Trophoblast cell (in vitro differentiated cells and primary cell): ENCODE data around the gene UBN2.

Experiments used
- DNase-seq, 2 donors: peaks; one replicate each; pipeline ENCODE4 v3.0.0-alpha.2; 2016
- H2AFZ ChIP-seq: 2 replicates; pipeline ENCODE4 v1.6.1; 2013; ENCODE audit warnings: low read length, moderate library complexity, mild to moderate bottlenecking; ENCODE audit not compliant: insufficient read depth, poor library complexity
- H2AK5ac ChIP-seq: 2 replicates; pipeline ENCODE4 v1.6.1; 2013; ENCODE audit warnings: mild to moderate bottlenecking, low read length
- H2BK120ac ChIP-seq: 2 replicates; pipeline ENCODE4 v1.6.1; 2013; ENCODE audit warnings: low read length, mild to moderate bottlenecking, moderate library complexity; ENCODE audit not compliant: insufficient read depth, poor library complexity
- H2BK12ac ChIP-seq: 2 replicates; pipeline ENCODE4 v1.6.1; 2013; ENCODE audit warnings: mild to moderate bottlenecking, low read length, moderate library complexity
- H2BK5ac ChIP-seq: 2 replicates; pipeline ENCODE4 v1.6.1; 2013; ENCODE audit warnings: low read length, low read depth, moderate library complexity, mild to moderate bottlenecking; ENCODE audit not compliant: poor library complexity
- H3K14ac ChIP-seq: 2 replicates; pipeline ENCODE4 v1.6.1; 2013; ENCODE audit warnings: mild to moderate bottlenecking, low read length
- H3K18ac ChIP-seq: 2 replicates; pipeline ENCODE4 v1.6.1; 2013; ENCODE audit warnings: mild to moderate bottlenecking, low read length
- H3K23ac ChIP-seq: 2 replicates; pipeline ENCODE4 v1.6.1; 2013; ENCODE audit warnings: low read length
- H3K27ac ChIP-seq: 2 replicates; pipeline ENCODE4 v1.5.1; 2013; ENCODE audit warnings: low read depth, mild to moderate bottlenecking, inconsistent platforms, low read length, moderate library complexity
- H3K27me3 ChIP-seq: 2 replicates; pipeline ENCODE4 v1.6.1; 2013; ENCODE audit warnings: inconsistent platforms, mild to moderate bottlenecking, low read length, moderate library complexity; ENCODE audit not compliant: insufficient read depth
- H3K36me3 ChIP-seq, 2 experiments: 1 replicate in 1 of 2; 2 replicates in 1 of 2; pipeline ENCODE4 v1.6.1; 2013; ENCODE audit warnings: low read length in 2 of 2, mild to moderate bottlenecking in 2 of 2, moderate library complexity in 1 of 2; ENCODE audit not compliant: insufficient read depth in 2 of 2, control insufficient read depth in 1 of 2
- H3K4ac ChIP-seq: 2 replicates; pipeline ENCODE4 v1.6.1; 2013; ENCODE audit warnings: low read depth, mild to moderate bottlenecking, low read length, moderate library complexity
- H3K4me1 ChIP-seq, 2 experiments: 1 replicate in 1 of 2; 2 replicates in 1 of 2; pipeline ENCODE4 v1.6.1; 2013; ENCODE audit warnings: low read length in 2 of 2, mild to moderate bottlenecking in 2 of 2, moderate library complexity in 1 of 2; ENCODE audit not compliant: insufficient read depth in 2 of 2, control insufficient read depth in 1 of 2
- H3K4me2 ChIP-seq: 2 replicates; pipeline ENCODE4 v1.6.1; 2013; ENCODE audit warnings: inconsistent platforms, mild to moderate bottlenecking, low read length, moderate library complexity
- H3K4me3 ChIP-seq: 2 replicates; pipeline ENCODE4 v1.5.1; 2013; ENCODE audit warnings: mild to moderate bottlenecking, low read depth, low read length, inconsistent platforms
- H3K79me1 ChIP-seq: one replicate; pipeline ENCODE4 v1.6.1; 2013; ENCODE audit warnings: low read length
- H3K79me2 ChIP-seq: 2 replicates; pipeline ENCODE4 v1.6.1; 2013; ENCODE audit warnings: low read length, mild to moderate bottlenecking; ENCODE audit not compliant: control insufficient read depth, insufficient read depth, poor library complexity
- H3K9ac ChIP-seq: 2 replicates; pipeline ENCODE4 v1.6.1; 2013; ENCODE audit warnings: mild to moderate bottlenecking, low read length
- H3K9me3 ChIP-seq: 2 replicates; pipeline ENCODE4 v1.6.1; 2013; ENCODE audit warnings: low read depth, mild to moderate bottlenecking, control low read depth, inconsistent platforms, low read length; ENCODE audit not compliant: insufficient read depth
- H4K12ac ChIP-seq: 2 replicates; pipeline ENCODE4 v1.6.1; 2013; ENCODE audit warnings: low read depth, mild to moderate bottlenecking, low read length, moderate library complexity
- H4K8ac ChIP-seq: 2 replicates; pipeline ENCODE4 v1.6.1; 2013; ENCODE audit warnings: low read depth, mild to moderate bottlenecking, low read length, moderate library complexity
- H4K91ac ChIP-seq: one replicate; pipeline ENCODE4 v1.6.1; 2013; ENCODE audit warnings: low read depth, mild to moderate bottlenecking, low read length, moderate library complexity
- WGBS: extraction: QIAGEN DNeasy Blood & Tissue Kit; methylation state at CpG from one replicate; pipeline ENCODE4 v1.1.7; 2013; ENCODE audit warnings: missing lambda C conversion rate; ENCODE audit not compliant: insufficient read length, insufficient coverage; ENCODE audit errors: extremely low coverage; 5-methylcytosine and 5-hydroxymethylcytosine counted together

Gene UBN2

GRCh38 chr7:139242741-139243281 lies 11.8 kb downstream of the UBN2 start:
- no peaks in the 10 kb centered on the region for H3K79me1 ChIP-seq
- no peaks in the 10 kb centered on the region for H3K9me3 ChIP-seq
- H3K27me3 ChIP-seq, result no peaks in the 10 kb centered on the region
- WGBS, result no CpG with 5 or more reads among the region's 1 CpG
- no peak overlapping the region for H2BK120ac ChIP-seq
- no peak overlapping the region for H3K27ac ChIP-seq
- peaks cover 6 to 8% of the 10 kb centered on the region in 2 experiments for H3K36me3 ChIP-seq
- H3K14ac ChIP-seq, result no peak overlapping the region
- H3K4me1 ChIP-seq, result no peaks in the 10 kb centered on the region
- no peak overlapping the region for H4K91ac ChIP-seq
- H3K4me3 ChIP-seq, result no peak overlapping the region
- H4K8ac ChIP-seq, result no peak overlapping the region
- H3K79me2 ChIP-seq, result no peaks in the 10 kb centered on the region
- H3K4ac ChIP-seq, result no peak overlapping the region
- no peak overlapping the region for H3K18ac ChIP-seq
- H3K4me2 ChIP-seq, result no peak overlapping the region
- no peak overlapping the region for H2BK12ac ChIP-seq
- H2AFZ ChIP-seq, result no peak overlapping the region
- peak in 1 of 2 donors; percentile 58 for DNase-seq
- no peak overlapping the region for H4K12ac ChIP-seq
- no peak overlapping the region for H3K9ac ChIP-seq
- H2AK5ac ChIP-seq, result no peak overlapping the region
- H2BK5ac ChIP-seq, result no peak overlapping the region
- H3K23ac ChIP-seq, result no peak overlapping the region

- no peak overlapping the region for H3K4me3 ChIP-seq
- H3K4ac ChIP-seq, result no peak overlapping the region
- no peak overlapping the region for H3K4me2 ChIP-seq
- H3K18ac ChIP-seq, result no peak overlapping the region
- no peak overlapping the region for H2BK120ac ChIP-seq
- no peak overlapping the region for H3K9ac ChIP-seq
- H3K27ac ChIP-seq, result no peak overlapping the region
- no peak overlapping the region for H4K91ac ChIP-seq
- H3K27me3 ChIP-seq, result no peaks in the 10 kb centered on the region
- H2AK5ac ChIP-seq, result no peak overlapping the region
- no peak overlapping the region for H4K12ac ChIP-seq
- H4K8ac ChIP-seq, result no peak overlapping the region
- peaks cover 11 to 15% of the 10 kb centered on the region in 2 experiments for H3K36me3 ChIP-seq
- H3K9me3 ChIP-seq, result no peaks in the 10 kb centered on the region
- peak in 1 of 2 donors; percentile 25 for DNase-seq
- H3K4me1 ChIP-seq, result no peaks in the 10 kb centered on the region
- H3K79me1 ChIP-seq, result no peaks in the 10 kb centered on the region
- no peak overlapping the region for H2AFZ ChIP-seq
- no peak overlapping the region for H3K23ac ChIP-seq
- H3K14ac ChIP-seq, result no peak overlapping the region
- WGBS, result no CpG with 5 or more reads among the region's 1 CpG
- H2BK12ac ChIP-seq, result no peak overlapping the region
- H3K79me2 ChIP-seq, result no peaks in the 10 kb centered on the region
- no peak overlapping the region for H2BK5ac ChIP-seq
These were observed 14.4 kb downstream of the UBN2 start for GRCh38 chr7:139245401-139245800.

GRCh38 chr7:139246494-139246893 lies 15.5 kb downstream of the UBN2 start:
- H3K9me3 ChIP-seq, result no peaks in the 10 kb centered on the region
- no peak overlapping the region for H3K14ac ChIP-seq
- no peak overlapping the region for H3K4me2 ChIP-seq
- H3K4me1 ChIP-seq, result no peaks in the 10 kb centered on the region
- DNase-seq, result no peak
- H3K18ac ChIP-seq, result no peak overlapping the region
- H3K27me3 ChIP-seq, result no peaks in the 10 kb centered on the region
- no peak overlapping the region for H2AFZ ChIP-seq
- no peaks in the 10 kb centered on the region for H3K79me2 ChIP-seq
- H3K4ac ChIP-seq, result no peak overlapping the region
- H4K91ac ChIP-seq, result no peak overlapping the region
- no peak overlapping the region for H4K8ac ChIP-seq
- H3K23ac ChIP-seq, result no peak overlapping the region
- no peak overlapping the region for H2AK5ac ChIP-seq
- no peak overlapping the region for H2BK5ac ChIP-seq
- no peak overlapping the region for H2BK12ac ChIP-seq
- H3K27ac ChIP-seq, result no peak overlapping the region
- no peaks in the 10 kb centered on the region for H3K79me1 ChIP-seq
- no peak overlapping the region for H4K12ac ChIP-seq
- H2BK120ac ChIP-seq, result no peak overlapping the region
- H3K4me3 ChIP-seq, result no peak overlapping the region
- peaks cover 13 to 16% of the 10 kb centered on the region in 2 experiments for H3K36me3 ChIP-seq
- WGBS, result no CpG with 5 or more reads among the region's 5 CpGs
- no peak overlapping the region for H3K9ac ChIP-seq

GRCh38 chr7:139246905-139247304 lies 15.9 kb downstream of the UBN2 start:
- no peak overlapping the region for H4K12ac ChIP-seq
- H3K18ac ChIP-seq, result no peak overlapping the region
- H2BK12ac ChIP-seq, result no peak overlapping the region
- no peak overlapping the region for H4K8ac ChIP-seq
- H3K9ac ChIP-seq, result no peak overlapping the region
- H3K36me3 ChIP-seq, result peaks cover 10 to 17% of the 10 kb centered on the region in 2 experiments
- H2BK120ac ChIP-seq, result no peak overlapping the region
- no CpG with 5 or more reads among the region's 5 CpGs for WGBS
- no peak overlapping the region for H3K4ac ChIP-seq
- H3K79me2 ChIP-seq, result no peaks in the 10 kb centered on the region
- no peak overlapping the region for H3K27ac ChIP-seq
- no peak overlapping the region for H3K4me2 ChIP-seq
- H2BK5ac ChIP-seq, result no peak overlapping the region
- peak in 1 of 2 donors; percentile 22 for DNase-seq
- H2AFZ ChIP-seq, result no peak overlapping the region
- H3K4me3 ChIP-seq, result no peak overlapping the region
- H3K79me1 ChIP-seq, result no peaks in the 10 kb centered on the region
- H3K4me1 ChIP-seq, result no peaks in the 10 kb centered on the region
- H3K14ac ChIP-seq, result no peak overlapping the region
- no peak overlapping the region for H3K23ac ChIP-seq
- H2AK5ac ChIP-seq, result no peak overlapping the region
- H4K91ac ChIP-seq, result no peak overlapping the region
- H3K9me3 ChIP-seq, result no peaks in the 10 kb centered on the region
- no peaks in the 10 kb centered on the region for H3K27me3 ChIP-seq
